IMR-90 (cell line): Measurements from ENCODE around the gene DNMT1.

Experiments used
- BHLHE40 ChIP-seq: fragments of 150-350 bp; IDR thresholded peaks from 2 replicates; pipeline ENCODE4 v1.6.1; 2016; ENCODE audit warnings: mild to moderate bottlenecking, low read depth, low read length
- CEBPB ChIP-seq: IDR thresholded peaks from 2 replicates; pipeline ENCODE4 v1.6.1; 2012; ENCODE audit warnings: low read depth, low read length, improper control_type of control experiment
- CHD1 ChIP-seq: IDR thresholded peaks from 2 replicates; pipeline ENCODE4 v1.6.1; 2012; ENCODE audit warnings: low read depth, low read length, improper control_type of control experiment
- CTCF ChIP-seq: conservative IDR thresholded peaks from 2 replicates; pipeline ENCODE4 v1.5.1; 2012; ENCODE audit warnings: mild to moderate bottlenecking, low read depth, low read length, improper control_type of control experiment
- MAFK ChIP-seq: IDR thresholded peaks from 2 replicates; pipeline ENCODE4 v1.6.1; 2012; ENCODE audit warnings: low read depth, low read length, improper control_type of control experiment
- MAZ ChIP-seq: IDR thresholded peaks from 2 replicates; pipeline ENCODE4 v1.6.1; 2012; ENCODE audit warnings: low read depth, mild to moderate bottlenecking, low read length, improper control_type of control experiment, moderate library complexity, borderline replicate concordance
- MXI1 ChIP-seq: IDR thresholded peaks from 2 replicates; pipeline ENCODE4 v1.6.1; 2012; ENCODE audit warnings: low read depth, mild to moderate bottlenecking, low read length, moderate library complexity, borderline replicate concordance
- NFE2L2 ChIP-seq: fragments of 150-350 bp; IDR thresholded peaks from 2 replicates; pipeline ENCODE4 v1.6.1; 2016; ENCODE audit warnings: low read depth, mild to moderate bottlenecking, low read length
- POLR2A ChIP-seq: IDR thresholded peaks from 2 replicates; pipeline ENCODE4 v1.6.1; 2012; ENCODE audit warnings: mild to moderate bottlenecking, low read depth, low read length
- RAD21 ChIP-seq: IDR thresholded peaks from 2 replicates; pipeline ENCODE4 v1.6.1; 2012; ENCODE audit warnings: low read length, improper control_type of control experiment
- RCOR1 ChIP-seq: IDR thresholded peaks from 2 replicates; pipeline ENCODE4 v1.6.1; 2012; ENCODE audit warnings: mild to moderate bottlenecking, low read length, improper control_type of control experiment; ENCODE audit not compliant: insufficient replicate concordance
- RFX5 ChIP-seq: IDR thresholded peaks from 2 replicates; pipeline ENCODE4 v1.8.0; 2012; ENCODE audit warnings: low read depth, mild to moderate bottlenecking, low read length, moderate library complexity
- TF ChIP-seq, protein P1 (sequence below): fragments of 150-350 bp; IDR thresholded peaks from 2 replicates; pipeline ENCODE4 v1.6.1; 2016; ENCODE audit warnings: low read depth, mild to moderate bottlenecking, low read length, moderate library complexity, borderline replicate concordance
- TF ChIP-seq, protein P2 (sequence below): fragments of 150-350 bp; IDR thresholded peaks from 2 replicates; pipeline ENCODE4 v1.6.1; 2017; ENCODE audit warnings: mild to moderate bottlenecking, antibody characterized with exemption, low read length, low read depth

- TF ChIP-seq POLR2A (no peak), CTCF (no peak), RCOR1 (no peak), NFE2L2 (no peak), CHD1 (no peak), RFX5 (no peak), MAZ (no peak), MXI1 (no peak), CEBPB (no peak), RAD21 (no peak), BHLHE40 (no peak), MAFK (no peak)
- TF ChIP-seq, protein P1, sequence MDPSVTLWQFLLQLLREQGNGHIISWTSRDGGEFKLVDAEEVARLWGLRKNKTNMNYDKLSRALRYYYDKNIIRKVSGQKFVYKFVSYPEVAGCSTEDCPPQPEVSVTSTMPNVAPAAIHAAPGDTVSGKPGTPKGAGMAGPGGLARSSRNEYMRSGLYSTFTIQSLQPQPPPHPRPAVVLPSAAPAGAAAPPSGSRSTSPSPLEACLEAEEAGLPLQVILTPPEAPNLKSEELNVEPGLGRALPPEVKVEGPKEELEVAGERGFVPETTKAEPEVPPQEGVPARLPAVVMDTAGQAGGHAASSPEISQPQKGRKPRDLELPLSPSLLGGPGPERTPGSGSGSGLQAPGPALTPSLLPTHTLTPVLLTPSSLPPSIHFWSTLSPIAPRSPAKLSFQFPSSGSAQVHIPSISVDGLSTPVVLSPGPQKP: no peak
- TF ChIP-seq, protein P2, sequence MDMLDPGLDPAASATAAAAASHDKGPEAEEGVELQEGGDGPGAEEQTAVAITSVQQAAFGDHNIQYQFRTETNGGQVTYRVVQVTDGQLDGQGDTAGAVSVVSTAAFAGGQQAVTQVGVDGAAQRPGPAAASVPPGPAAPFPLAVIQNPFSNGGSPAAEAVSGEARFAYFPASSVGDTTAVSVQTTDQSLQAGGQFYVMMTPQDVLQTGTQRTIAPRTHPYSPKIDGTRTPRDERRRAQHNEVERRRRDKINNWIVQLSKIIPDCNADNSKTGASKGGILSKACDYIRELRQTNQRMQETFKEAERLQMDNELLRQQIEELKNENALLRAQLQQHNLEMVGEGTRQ: no peak
Observed at GRCh38 chr19:10087296-10088061, 107.3 kb downstream of the DNMT1 start.
